IMR-90 (cell line): ENCODE measurements around the gene DPH2. TPM values are rescaled to one million over a fixed set of nuclear protein-coding genes. Genes with fewer than 3 reads are reported as not detected.

Experiments
- ATAC-seq: fragments of 200-7000 bp; cut with Tn5 transposase; 2 replicates; pipeline ENCODE4 v1.9.1; 2020; ENCODE audit warnings: low read depth, mild to moderate bottlenecking, moderate library complexity
- BruUV-seq: library from RNA; stranded (reverse); fragments of 400-500 nt; replicated peaks from 2 replicates; lab custom pipeline; 2021; lab: Mats Ljungman, UMichigan
- CTCF ChIA-PET: fragments of 300-600 bp; formaldehyde crosslinking; extraction: SDS; loops from one replicate; lab custom pipeline; 2021; ENCODE audit warnings: antibody characterized with exemption; lab: Yijun Ruan, JAX
- POLR2A ChIA-PET: fragments of 300-600 bp; sonication (Branson Sonifier 250); formaldehyde crosslinking; loops from one replicate; lab custom pipeline; 2022; ENCODE audit warnings: antibody characterized with exemption; ENCODE audit not compliant: unreplicated experiment; lab: Charles Lee
- DNase-seq: peaks from one replicate; pipeline ENCODE4 v3.0.0; 2013
- H2AFZ ChIP-seq: replicated peaks from 2 replicates; pipeline ENCODE3; 2013; ENCODE audit warnings: low read length, mild to moderate bottlenecking; ENCODE audit not compliant: poor library complexity
- H2AK5ac ChIP-seq: 2 replicates; pipeline ENCODE4 v1.6.1; 2013; ENCODE audit warnings: low read depth, low read length, inconsistent platforms
- H2AK9ac ChIP-seq: replicated peaks from 2 replicates; pipeline ENCODE3; 2013; ENCODE audit warnings: mild to moderate bottlenecking, low read depth, low read length, moderate library complexity; ENCODE audit not compliant: poor library complexity
- H2BK120ac ChIP-seq: 2 replicates; pipeline ENCODE4 v1.6.1; 2013; ENCODE audit warnings: low read depth, low read length, inconsistent platforms
- H2BK15ac ChIP-seq: 3 replicates; pipeline ENCODE4 v1.6.1; 2013; ENCODE audit warnings: low read depth, low read length, inconsistent platforms
- H2BK20ac ChIP-seq: 2 replicates; pipeline ENCODE4 v1.6.1; 2013; ENCODE audit warnings: low read depth, mild to moderate bottlenecking, inconsistent platforms, low read length, moderate library complexity
- H2BK5ac ChIP-seq: 2 replicates; pipeline ENCODE4 v1.6.1; 2013; ENCODE audit warnings: mild to moderate bottlenecking, low read depth, low read length, inconsistent platforms; ENCODE audit not compliant: poor library complexity, severe bottlenecking
- H3K14ac ChIP-seq: replicated peaks from 2 replicates; pipeline ENCODE4 v1.6.1; 2013; ENCODE audit warnings: low read depth, low read length, inconsistent platforms
- H3K18ac ChIP-seq: 2 replicates; pipeline ENCODE4 v1.6.1; 2013; ENCODE audit warnings: low read depth, low read length, control low read depth
- H3K23ac ChIP-seq: 2 replicates; pipeline ENCODE4 v1.6.1; 2013; ENCODE audit warnings: low read depth, low read length, inconsistent platforms
- H3K27ac ChIP-seq: 2 replicates; pipeline ENCODE4 v1.5.1; 2013; ENCODE audit warnings: mild to moderate bottlenecking, control low read depth, low read length; ENCODE audit not compliant: insufficient read depth
- H3K27me3 ChIP-seq: 2 replicates; pipeline ENCODE4 v1.6.1; 2013; ENCODE audit warnings: low read length; ENCODE audit not compliant: control insufficient read depth, insufficient read depth
- H3K36me3 ChIP-seq: 2 replicates; pipeline ENCODE4 v1.6.1; 2013; ENCODE audit warnings: low read length, mixed read lengths; ENCODE audit not compliant: control insufficient read depth, insufficient read depth
- H3K4ac ChIP-seq: 2 replicates; pipeline ENCODE4 v1.6.1; 2013; ENCODE audit warnings: low read depth, low read length, inconsistent platforms
- H3K4me1 ChIP-seq: 2 replicates; pipeline ENCODE4 v1.6.1; 2013; ENCODE audit warnings: low read length, mixed read lengths; ENCODE audit not compliant: control insufficient read depth, insufficient read depth
- H3K4me2 ChIP-seq: 2 replicates; pipeline ENCODE4 v1.6.1; 2013; ENCODE audit warnings: low read depth, mild to moderate bottlenecking, control low read depth, low read length, moderate library complexity
- H3K4me3 ChIP-seq: 2 replicates; pipeline ENCODE4 v1.5.1; 2013; ENCODE audit warnings: low read depth, mild to moderate bottlenecking, control low read depth, low read length, moderate library complexity; ENCODE audit not compliant: insufficient read depth
- H3K56ac ChIP-seq: 2 replicates; pipeline ENCODE4 v1.6.1; 2013; ENCODE audit warnings: low read length, inconsistent platforms; ENCODE audit not compliant: insufficient read depth; ENCODE audit errors: extremely low read depth
- H3K79me1 ChIP-seq, 2 experiments: 2 replicates each; pipeline ENCODE4 v1.6.1; 2013; ENCODE audit warnings: low read length in 2 of 2, inconsistent platforms in 1 of 2, low read depth in 1 of 2
- H3K9ac ChIP-seq: 2 replicates; pipeline ENCODE4 v1.6.1; 2013; ENCODE audit warnings: low read depth, low read length, control low read depth
- H3K9me1 ChIP-seq: 2 replicates; pipeline ENCODE4 v1.6.1; 2013; ENCODE audit warnings: low read length, inconsistent platforms; ENCODE audit not compliant: insufficient read depth
- H3K9me3 ChIP-seq: 2 replicates; pipeline ENCODE4 v1.6.1; 2013; ENCODE audit warnings: low read length; ENCODE audit not compliant: control insufficient read depth, insufficient read depth
- H4K20me1 ChIP-seq: 2 replicates; pipeline ENCODE4 v1.6.1; 2013; ENCODE audit warnings: low read length, inconsistent platforms; ENCODE audit not compliant: insufficient read depth
- H4K5ac ChIP-seq: 2 replicates; pipeline ENCODE4 v1.6.1; 2013; ENCODE audit warnings: mild to moderate bottlenecking, low read depth, low read length, control low read depth
- H4K8ac ChIP-seq, 2 experiments: 2 replicates each; pipeline ENCODE4 v1.6.1; 2013; ENCODE audit warnings: low read depth in 2 of 2, low read length in 2 of 2, control low read depth in 1 of 2, inconsistent platforms in 1 of 2
- H4K91ac ChIP-seq: 2 replicates; pipeline ENCODE4 v1.6.1; 2013; ENCODE audit warnings: low read depth, low read length, inconsistent platforms; ENCODE audit not compliant: insufficient read depth
- BHLHE40 ChIP-seq: fragments of 150-350 bp; IDR thresholded peaks from 2 replicates; pipeline ENCODE4 v1.6.1; 2016; ENCODE audit warnings: mild to moderate bottlenecking, low read depth, low read length
- CEBPB ChIP-seq: IDR thresholded peaks from 2 replicates; pipeline ENCODE4 v1.6.1; 2012; ENCODE audit warnings: low read depth, low read length, improper control_type of control experiment
- CHD1 ChIP-seq: IDR thresholded peaks from 2 replicates; pipeline ENCODE4 v1.6.1; 2012; ENCODE audit warnings: low read depth, low read length, improper control_type of control experiment
- CTCF ChIP-seq: conservative IDR thresholded peaks from 2 replicates; pipeline ENCODE4 v1.5.1; 2012; ENCODE audit warnings: mild to moderate bottlenecking, low read depth, low read length, improper control_type of control experiment
- MAFK ChIP-seq: IDR thresholded peaks from 2 replicates; pipeline ENCODE4 v1.6.1; 2012; ENCODE audit warnings: low read depth, low read length, improper control_type of control experiment
- NFE2L2 ChIP-seq: fragments of 150-350 bp; IDR thresholded peaks from 2 replicates; pipeline ENCODE4 v1.6.1; 2016; ENCODE audit warnings: low read depth, mild to moderate bottlenecking, low read length
- POLR2A ChIP-seq: IDR thresholded peaks from 2 replicates; pipeline ENCODE4 v1.6.1; 2012; ENCODE audit warnings: mild to moderate bottlenecking, low read depth, low read length
- RAD21 ChIP-seq: IDR thresholded peaks from 2 replicates; pipeline ENCODE4 v1.6.1; 2012; ENCODE audit warnings: low read length, improper control_type of control experiment
- RFX5 ChIP-seq: IDR thresholded peaks from 2 replicates; pipeline ENCODE4 v1.8.0; 2012; ENCODE audit warnings: low read depth, mild to moderate bottlenecking, low read length, moderate library complexity
- SMC3 ChIP-seq: fragments of 150-350 bp; IDR thresholded peaks from 2 replicates; pipeline ENCODE4 v1.6.1; 2016; ENCODE audit warnings: low read depth, mild to moderate bottlenecking, antibody characterized with exemption, low read length, moderate library complexity
- USF2 ChIP-seq: fragments of 150-350 bp; IDR thresholded peaks from 2 replicates; pipeline ENCODE4 v1.6.1; 2017; ENCODE audit warnings: mild to moderate bottlenecking, antibody characterized with exemption, low read length, low read depth
- WGBS, 2 experiments: methylation state at CpG; one replicate each; pipeline versions ENCODE4 v1.1.5 to v1.1.7; 2013; ENCODE audit warnings: missing lambda C conversion rate in 2 of 2; ENCODE audit not compliant: insufficient read length in 1 of 2; ENCODE audit errors: extremely low coverage in 2 of 2; 5-methylcytosine and 5-hydroxymethylcytosine counted together
- dilution Hi-C: fragments of 300-500 bp; cut with HindIII; formaldehyde crosslinking; loops from one replicate; pipeline ENCODE4 v1.14.3; 2018; ENCODE audit warnings: low sequenced_read_pairs; ENCODE audit not compliant: unreplicated experiment
- in situ Hi-C: fragments of 300-500 bp; cut with MboI; formaldehyde crosslinking; loops from 3 replicates; pipeline ENCODE4 v1.14.3; 2019; ENCODE audit warnings: low sequenced_read_pairs, inconsistent platforms, mixed read lengths
- intact Hi-C: fragments of 100-400 bp; cut with micrococcal nuclease; formaldehyde crosslinking; loops from 2 replicates; pipeline ENCODE4 v1.10.0; 2022
- polyA plus RNA-seq, 3 experiments: library from polyadenylated mRNA; depleted of rRNA; stranded (reverse); fragments of >200 nt; gene quantifications; 2 replicates each; pipeline ENCODE4 v1.2.3, GENCODE V29; 2012; ENCODE audit warnings: low replicate concordance in 1 of 3
- total RNA-seq: library from RNA; depleted of rRNA; stranded (reverse); fragments of >200 nt; gene quantifications from 2 replicates; pipeline ENCODE4 v1.2.3, GENCODE V29; 2012

Gene DPH2
- total and polyA plus RNA-seq, 2 of the 4 experiments (the other 2 are of a cell fraction) = 21.0 to 32.2 TPM

- Histone ChIP-seq H3K36me3 (peaks cover 28% of the 10 kb centered on the region), H3K4me3 (no peak overlapping the region), H3K27me3 (no peaks in the 10 kb centered on the region), H3K14ac (0 out of 2 replicates have a peak overlapping the region, but pooled peaks have one; percentile 70), H3K79me1 (peaks cover 11 to 28% of the 10 kb centered on the region in 2 experiments), H3K4me1 (peaks cover 18% of the 10 kb centered on the region), H3K27ac (no peak overlapping the region), H3K9ac (no peak overlapping the region), H3K9me3 (no peaks in the 10 kb centered on the region), H4K91ac (no peak overlapping the region), H2BK15ac (0 out of 3 replicates have a peak overlapping the region, but pooled peaks have one; percentile 34), H2AK5ac (peak overlapping the region; percentile 46; the same call in 1 of the 2 replicates), H3K18ac (no peak overlapping the region), H3K56ac (no peak overlapping the region), H4K20me1 (peaks cover 31% of the 10 kb centered on the region), H3K9me1 (peaks cover 24% of the 10 kb centered on the region), H2BK120ac (no peak overlapping the region), H4K5ac (no peak overlapping the region), H4K8ac (peak overlapping the region in 1 of 2 experiments; percentile 50; a peak in 1 of 4 replicates), H3K4ac (peak overlapping the region; percentile 42; the same call in 1 of the 2 replicates), H2AFZ (no peak overlapping the region), H2AK9ac (no peak overlapping the region), H3K23ac (peak overlapping the region; percentile 56; the same call in 1 of the 2 replicates), H2BK20ac (no peak overlapping the region), H3K4me2 (no peak overlapping the region), H2BK5ac (peak overlapping the region; percentile 7)
- TF ChIP-seq RAD21 (no peak), BHLHE40 (peak; percentile 56; the same call in 1 of the 2 replicates), CTCF (no peak), CEBPB (peak; percentile 38; the same call in 1 of the 2 replicates), MAFK (no peak), NFE2L2 (no peak), CHD1 (no peak), RFX5 (no peak), USF2 (no peak), POLR2A (no peak), SMC3 (no peak)
- ATAC-seq = peak; percentile 3
- intact Hi-C loops = no loop called here
- no TSS peak for BruUV-seq
- WGBS, 2 experiments = 92% methylated on average over 3 of the region's 6 CpGs; no CpG with 5 or more reads in 1 of the 2 experiments
- dilution Hi-C loops = no loop called here
- in situ Hi-C loops = no loop called here
- ChIA-PET CTCF (no interaction called here), POLR2A (interaction anchor here (0.5 kb wide), 1 partner anchor 645 kb away, joined by 4 read pairs; no protein-coding TSS in a partner anchor)
- DNase-seq = peak; percentile 55
Measured at GRCh38 chr1:43987159-43987902, 17.5 kb downstream of the DPH2 start.
